C4-2B (cell line): ENCODE results near the gene NAGS.

Experiments used
- ZFX ChIP-seq: fragments of 450-650 bp; IDR thresholded peaks from 2 replicates; pipeline ENCODE4 v1.6.1; 2017
- TF ChIP-seq, protein P1 (sequence below): fragments of 450-650 bp; conservative IDR thresholded peaks from 2 replicates; pipeline ENCODE4 v1.5.1; 2017; ENCODE audit warnings: mild to moderate bottlenecking

- TF ChIP-seq, protein P1, sequence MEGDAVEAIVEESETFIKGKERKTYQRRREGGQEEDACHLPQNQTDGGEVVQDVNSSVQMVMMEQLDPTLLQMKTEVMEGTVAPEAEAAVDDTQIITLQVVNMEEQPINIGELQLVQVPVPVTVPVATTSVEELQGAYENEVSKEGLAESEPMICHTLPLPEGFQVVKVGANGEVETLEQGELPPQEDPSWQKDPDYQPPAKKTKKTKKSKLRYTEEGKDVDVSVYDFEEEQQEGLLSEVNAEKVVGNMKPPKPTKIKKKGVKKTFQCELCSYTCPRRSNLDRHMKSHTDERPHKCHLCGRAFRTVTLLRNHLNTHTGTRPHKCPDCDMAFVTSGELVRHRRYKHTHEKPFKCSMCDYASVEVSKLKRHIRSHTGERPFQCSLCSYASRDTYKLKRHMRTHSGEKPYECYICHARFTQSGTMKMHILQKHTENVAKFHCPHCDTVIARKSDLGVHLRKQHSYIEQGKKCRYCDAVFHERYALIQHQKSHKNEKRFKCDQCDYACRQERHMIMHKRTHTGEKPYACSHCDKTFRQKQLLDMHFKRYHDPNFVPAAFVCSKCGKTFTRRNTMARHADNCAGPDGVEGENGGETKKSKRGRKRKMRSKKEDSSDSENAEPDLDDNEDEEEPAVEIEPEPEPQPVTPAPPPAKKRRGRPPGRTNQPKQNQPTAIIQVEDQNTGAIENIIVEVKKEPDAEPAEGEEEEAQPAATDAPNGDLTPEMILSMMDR: no peak
- TF ChIP-seq ZFX: no peak
Measured at GRCh38 chr17:44004077-44004760, at the start of gene NAGS.
